NCI-H2196 treated with DMSO at 0.1 percent for 48 hours (cell line): ENCODE measurements around the gene LPCAT2.

Experiments
- DNase-seq: peaks from one replicate; lab custom pipeline; 2025; ENCODE audit not compliant: unreplicated experiment; lab: John Stamatoyannopoulos, UW

The LPCAT2 gene

DNA sequence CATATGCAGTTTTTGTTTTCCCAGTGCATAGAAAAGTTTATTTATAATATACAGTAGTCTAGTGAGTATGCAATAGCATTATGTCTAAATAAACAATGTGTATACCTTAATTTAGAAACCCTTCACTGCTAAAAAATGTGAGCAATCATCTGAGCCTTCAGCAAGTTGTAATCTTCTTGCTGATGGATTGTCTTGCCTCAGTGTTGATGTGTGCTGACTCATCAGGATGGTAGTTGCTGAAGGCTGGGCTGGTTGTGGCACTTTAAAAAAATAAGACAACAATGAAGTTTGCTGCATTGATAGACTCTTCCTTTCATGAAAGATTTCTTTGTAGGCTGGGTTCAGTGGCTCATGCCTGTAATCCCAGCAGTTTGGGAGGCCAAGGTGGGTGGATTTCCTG, 43.7 kb downstream of the LPCAT2 start:
- DNase-seq: no peak

- no peak for DNase-seq
Measured at GRCh38 chr16:55555436-55555835, 46.6 kb downstream of the LPCAT2 start.

GRCh38 chr16:55557186-55557585, 48.3 kb downstream of the LPCAT2 start:
- DNase-seq: no peak

- no peak for DNase-seq
Measured at GRCh38 chr16:55559233-55559632, 50.4 kb downstream of the LPCAT2 start.

GRCh38 chr16:55559933-55560516, 51.2 kb downstream of the LPCAT2 start:
- no peak for DNase-seq

GRCh38 chr16:55561319-55561848, 52.5 kb downstream of the LPCAT2 start:
- DNase-seq: no peak

DNA sequence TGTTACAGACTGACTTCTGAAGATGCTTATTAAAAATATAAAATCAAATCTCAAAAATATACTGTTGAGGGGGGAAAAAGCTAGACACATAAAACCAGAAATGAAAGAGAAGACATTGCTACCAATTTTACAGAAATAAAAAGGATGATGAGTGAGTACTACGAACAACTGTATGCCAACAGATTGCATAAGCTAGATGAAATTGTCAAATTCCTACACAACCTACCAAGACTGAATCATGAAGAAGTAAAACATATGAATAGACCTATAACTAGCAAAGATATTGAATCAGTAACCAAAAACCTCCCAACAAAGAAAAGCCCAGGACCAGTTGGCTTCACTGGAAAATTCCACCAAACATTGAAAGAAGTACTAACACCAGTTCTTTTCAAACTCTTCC, 54.1 kb downstream of the LPCAT2 start:
- DNase-seq: no peak

DNA sequence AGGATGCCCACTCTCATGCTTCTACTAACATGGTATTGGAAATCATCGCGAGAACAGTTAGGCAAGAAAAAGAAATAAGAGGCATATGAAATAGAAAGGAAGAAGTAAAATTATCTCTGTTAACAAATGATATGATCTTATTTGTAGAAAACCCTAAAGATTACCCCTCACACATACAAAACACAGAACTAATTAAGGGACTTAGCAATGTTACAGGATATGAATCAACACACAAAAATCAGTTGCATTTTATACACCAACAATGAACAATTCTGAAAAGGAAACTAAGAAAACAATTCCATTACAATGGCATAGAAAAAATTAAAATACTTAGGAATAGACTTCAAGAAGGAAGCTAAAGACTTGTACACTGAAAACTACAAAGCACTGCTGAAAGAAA, 54.9 kb downstream of the LPCAT2 start:
- no peak for DNase-seq

DNA sequence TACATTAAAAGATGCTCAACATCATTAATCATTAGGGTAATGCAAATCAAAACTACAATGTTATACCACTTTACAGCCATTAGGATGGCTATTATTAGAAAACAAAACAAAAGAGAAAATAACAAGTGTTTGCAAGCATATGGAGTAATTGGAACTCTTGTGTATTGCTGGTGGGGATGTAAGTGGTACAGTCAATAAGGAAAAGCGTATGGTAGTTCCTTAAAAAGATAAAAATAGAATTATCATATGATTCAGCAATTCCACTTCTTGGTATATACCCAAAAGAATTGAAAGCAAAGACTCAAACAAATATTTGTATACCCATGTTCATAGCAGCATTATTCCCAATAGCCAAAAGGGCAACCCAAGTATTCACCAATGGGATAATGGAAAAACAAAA, 56.2 kb downstream of the LPCAT2 start:
- no peak for DNase-seq

GRCh38 chr16:55566432-55567175, 57.7 kb downstream of the LPCAT2 start, which contains the start of gene CAPNS2:
Gene CAPNS2 (plus strand): TSS chr16:55566684. CDS start chr16:55566757, 73 bp downstream.
- no peak for DNase-seq

- DNase-seq: no peak
Measured at GRCh38 chr16:55567382-55567781, 58.5 kb downstream of the LPCAT2 start.

DNA sequence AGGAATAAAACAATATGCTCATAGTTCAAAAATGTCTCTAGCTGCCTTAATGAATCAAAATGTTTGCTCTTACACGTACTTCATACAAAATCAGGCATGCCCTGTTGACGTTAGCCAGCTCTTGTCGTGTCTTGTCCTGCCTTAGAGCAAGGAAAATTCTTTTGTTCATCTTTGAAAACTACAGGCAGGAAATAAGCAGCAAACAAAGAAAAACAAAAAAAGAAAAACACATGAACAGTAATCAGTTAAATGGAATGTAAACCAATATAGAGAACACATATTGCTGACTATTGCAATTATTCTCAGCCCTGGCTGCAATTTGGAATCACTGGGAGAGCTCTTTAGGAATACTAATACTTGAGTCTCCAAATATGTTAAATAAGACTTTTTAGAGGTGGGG, 59.3 kb downstream of the LPCAT2 start:
- no peak for DNase-seq

GRCh38 chr16:55569025-55569424, 60.2 kb downstream of the LPCAT2 start:
- no peak for DNase-seq

GRCh38 chr16:55570159-55570558, 61.3 kb downstream of the LPCAT2 start:
- no peak for DNase-seq

GRCh38 chr16:55571191-55571897, 62.5 kb downstream of the LPCAT2 start:
- DNase-seq: no peak

DNA sequence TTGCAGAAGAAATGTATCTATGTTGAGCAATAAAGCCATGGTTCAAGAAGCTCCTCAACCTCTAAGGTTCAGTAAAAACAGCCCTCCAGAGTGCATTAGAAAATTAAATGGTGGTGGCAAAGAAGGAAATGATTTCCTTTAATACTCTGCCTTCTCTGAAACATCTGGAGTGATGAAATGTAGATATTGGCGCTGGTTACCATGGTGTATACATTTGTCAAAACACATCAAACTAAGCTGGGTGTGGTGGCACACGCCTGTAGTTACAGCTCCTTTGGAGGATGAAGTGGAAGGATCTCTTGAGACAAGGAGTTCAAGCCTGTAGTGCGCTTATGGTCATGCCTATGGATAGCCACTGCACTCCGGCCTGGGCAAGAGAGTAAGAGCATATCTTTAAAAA, 63.6 kb downstream of the LPCAT2 start:
- DNase-seq: no peak

- no peak for DNase-seq
Measured at GRCh38 chr16:55574811-55575210, 65.9 kb downstream of the LPCAT2 start.

DNA sequence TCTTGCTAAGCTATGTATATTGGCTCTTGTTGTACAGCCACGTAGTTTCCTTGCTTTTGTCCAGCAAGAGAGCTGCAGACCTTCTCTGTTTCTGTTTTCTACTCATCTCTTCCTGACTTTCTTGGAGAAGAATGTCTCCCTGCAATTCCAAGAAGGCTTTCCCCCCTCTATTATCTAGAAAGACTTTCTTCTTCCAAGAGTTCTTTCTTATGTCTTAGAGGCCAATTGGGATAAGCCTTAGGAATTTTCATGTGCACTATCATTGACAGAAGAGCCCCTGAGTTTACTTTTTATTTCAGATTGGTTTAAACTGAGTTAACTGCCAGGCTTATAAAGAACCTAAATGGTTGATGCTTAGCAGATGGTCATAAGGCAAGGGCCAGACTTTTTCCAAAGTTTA, 66.6 kb downstream of the LPCAT2 start:
- DNase-seq: no peak

GRCh38 chr16:55576384-55576783, 67.5 kb downstream of the LPCAT2 start:
- no peak for DNase-seq

GRCh38 chr16:55577887-55578286, 69.0 kb downstream of the LPCAT2 start:
- DNase-seq: no peak

- no peak for DNase-seq
Measured at GRCh38 chr16:55585631-55586030, 76.8 kb downstream of the LPCAT2 start.

DNA sequence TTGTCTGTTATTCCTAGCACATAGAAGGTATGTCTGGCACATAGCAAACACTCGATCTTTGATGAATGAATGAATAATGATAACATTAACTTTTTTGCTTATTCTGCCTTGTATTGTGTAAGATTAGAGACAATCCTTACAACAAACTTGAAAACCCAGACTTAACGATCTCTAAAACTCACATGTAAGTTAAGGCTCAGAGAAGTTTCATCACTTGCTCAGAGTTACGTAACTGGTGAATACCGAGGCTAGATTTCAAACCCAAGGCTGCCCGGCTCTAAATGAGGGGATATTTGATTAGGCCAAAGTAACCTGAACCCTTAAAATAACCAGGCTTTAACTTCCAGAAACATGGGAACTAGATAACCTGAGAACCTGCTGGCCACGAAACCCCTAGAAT, 79.9 kb downstream of the LPCAT2 start:
- no peak for DNase-seq
